Metanephros (tissue), 2 donors: ENCODE measurements around the gene CARD14. TPM values are rescaled to one million over a fixed set of nuclear protein-coding genes. Genes with fewer than 3 reads are reported as not detected.

Experiments
- small RNA-seq: library from RNA; depleted of rRNA; stranded (forward); fragments of <200 nt; gene quantifications from one replicate; pipeline ENCODE3, GENCODE V24; 2014; ENCODE audit warnings: low replicate concordance
- total RNA-seq: library from RNA; depleted of rRNA; stranded (reverse); fragments of >200 nt; gene quantifications from one replicate; pipeline ENCODE4 v1.2.3, GENCODE V29; 2014

The CARD14 gene
- total RNA-seq = 0.82 TPM

GRCh38 chr17:80169784-80170500, at the start of gene CARD14:
TSS of gene CARD14 (plus strand) at chr17:80170030. CDS start at chr17:80181439, 11,409 bp downstream.

GRCh38 chr17:80147035-80147822, 22.6 kb upstream of the CARD14 start, which contains the start of gene EIF4A3:
TSS of gene EIF4A3 (minus strand) at chr17:80147128. CDS start at chr17:80146961, 167 bp downstream.

GRCh38 chr17:80220054-80220735, 50.4 kb downstream of the CARD14 start, which contains the start of the genes SGSH and SLC26A11:
TSS of gene SGSH (minus strand) at chr17:80220333. CDS start at chr17:80220313, 20 bp downstream.
TSS of gene SLC26A11 (plus strand) at chr17:80220427. CDS start at chr17:80221561, 1,134 bp downstream.

Small RNA genes lying within 50 kb of the gene (small RNA-seq; reads per million reads assigned to genes)
- gene AC087741.2 = not detected

Other genes starting within 250 kb of the CARD14 start
- gene TBC1D16, start 134.2 kb upstream of the CARD14 start, total RNA-seq = 34.4 TPM
- gene CCDC40, start 133.4 kb upstream of the CARD14 start, total RNA-seq = 8.3 TPM
- gene GAA, start 68.4 kb upstream of the CARD14 start, total RNA-seq = 46.0 TPM
- gene EIF4A3, start 22.9 kb upstream of the CARD14 start, total RNA-seq = 73.0 TPM
- 27.5 TPM for gene SGSH, start 50.3 kb downstream of the CARD14 start, total RNA-seq
- gene SLC26A11, start 50.4 kb downstream of the CARD14 start, total RNA-seq = 32.6 TPM
- gene RNF213, start 90.8 kb downstream of the CARD14 start, total RNA-seq = 110 TPM
- 22.4 TPM for gene ENDOV, start 245.1 kb downstream of the CARD14 start, total RNA-seq